Measurements from ENCODE around the gene CIZ1.
"Not testable (repeated sequence)": the region's sequence is repeated elsewhere in the genome, so short reads cannot be mapped to it uniquely, and the experiment has no call there.

CIZ1 gene

DNA sequence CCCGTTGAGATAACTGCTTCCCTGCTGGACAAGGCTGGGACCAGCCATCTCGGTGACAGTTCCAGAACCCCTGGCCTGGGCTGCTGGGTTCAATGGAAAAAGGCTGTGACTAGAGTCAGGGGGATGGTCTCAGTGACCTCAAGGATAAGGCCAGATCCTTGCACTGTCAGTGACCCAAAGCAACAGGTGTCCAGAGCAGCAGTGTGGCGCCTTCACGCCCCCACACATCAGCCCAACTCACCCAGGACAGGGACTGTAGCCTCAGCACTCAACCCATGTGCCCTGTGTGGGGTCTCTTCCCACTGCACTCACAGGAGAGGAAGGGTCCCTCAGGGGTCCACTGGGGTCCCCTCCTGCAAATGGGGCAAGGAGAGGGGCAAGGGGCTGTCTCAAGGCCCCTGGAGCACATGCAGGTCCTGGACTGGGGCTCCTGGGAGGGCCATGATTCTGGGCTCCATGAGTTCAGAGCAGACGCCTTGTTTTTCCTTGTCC, 42.8 kb downstream of the CIZ1 start:
- in situ Hi-C loops (cut with HindIII; ENCODE audit: low sequenced_read_pairs), result no loop called here

DNA sequence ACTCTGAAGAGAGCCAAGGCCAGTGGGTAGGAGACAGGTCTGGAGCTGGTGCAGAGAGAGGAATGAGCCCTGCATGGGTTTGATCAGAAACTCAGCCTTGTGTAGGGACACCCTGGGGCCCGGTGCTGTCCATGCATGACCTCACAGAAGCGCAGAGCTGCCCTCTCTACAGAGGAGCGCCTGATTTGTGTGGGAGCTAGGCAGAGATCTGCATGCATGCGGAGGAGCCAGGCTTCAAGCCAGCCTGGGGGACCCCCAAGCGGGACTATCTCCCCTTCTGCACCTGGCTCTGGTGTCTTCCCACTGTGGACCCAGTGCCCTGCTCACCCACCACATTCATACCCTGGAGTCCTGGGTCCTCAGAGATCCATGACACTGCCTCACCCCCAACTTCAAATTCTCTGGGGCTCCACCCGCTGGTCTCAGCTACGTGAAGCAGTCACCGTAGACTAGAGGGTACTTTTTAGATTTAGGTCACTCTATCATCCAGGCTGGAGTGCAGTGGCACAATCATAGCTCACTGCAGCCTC, 44.7 kb downstream of the CIZ1 start:
- in situ Hi-C loops (cut with HindIII; ENCODE audit: low sequenced_read_pairs), result no loop called here

DNA sequence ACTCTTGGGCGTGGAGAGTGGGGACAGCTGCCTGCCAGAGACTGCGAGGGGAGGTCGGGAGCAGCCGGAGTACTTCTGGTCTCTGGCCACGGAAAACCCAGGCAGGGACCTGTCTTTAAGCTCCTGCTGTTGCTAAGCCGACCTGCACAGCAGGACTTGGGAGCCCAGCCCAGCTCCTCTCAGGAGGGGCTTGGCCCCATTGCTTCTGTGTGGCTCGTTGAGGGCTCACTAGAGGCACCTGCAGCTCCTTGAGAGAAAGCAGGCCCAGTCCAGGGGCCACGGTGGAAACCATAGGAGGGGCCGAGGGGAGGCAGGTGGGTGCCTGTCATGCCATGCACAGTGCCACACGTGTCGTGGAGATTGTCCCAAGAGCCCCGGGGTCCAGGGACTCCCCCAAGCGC, 45.4 kb downstream of the CIZ1 start:
- in situ Hi-C loops (cut with HindIII; ENCODE audit: low sequenced_read_pairs), result no loop called here

DNA sequence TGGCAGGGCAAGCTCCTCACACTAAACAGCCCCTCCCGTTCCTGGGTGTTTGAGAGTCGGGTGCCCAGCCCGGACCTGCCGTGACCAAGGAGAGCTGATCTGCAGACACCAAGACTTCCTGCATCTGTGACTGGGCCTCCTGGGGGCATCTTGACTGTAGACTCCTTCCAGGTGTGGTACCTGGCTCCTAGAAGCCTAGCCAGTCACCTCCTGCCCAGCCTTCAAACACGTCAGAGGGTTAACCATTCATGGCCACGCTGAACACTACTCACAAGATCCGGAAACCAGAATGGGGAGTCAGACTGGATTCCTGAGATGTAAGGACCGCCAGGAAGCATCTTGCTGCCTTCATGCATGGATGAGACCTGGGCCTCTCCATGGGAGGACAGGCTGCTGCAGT, 45.8 kb downstream of the CIZ1 start:
- in situ Hi-C loops (cut with HindIII; ENCODE audit: low sequenced_read_pairs), result no loop called here

DNA sequence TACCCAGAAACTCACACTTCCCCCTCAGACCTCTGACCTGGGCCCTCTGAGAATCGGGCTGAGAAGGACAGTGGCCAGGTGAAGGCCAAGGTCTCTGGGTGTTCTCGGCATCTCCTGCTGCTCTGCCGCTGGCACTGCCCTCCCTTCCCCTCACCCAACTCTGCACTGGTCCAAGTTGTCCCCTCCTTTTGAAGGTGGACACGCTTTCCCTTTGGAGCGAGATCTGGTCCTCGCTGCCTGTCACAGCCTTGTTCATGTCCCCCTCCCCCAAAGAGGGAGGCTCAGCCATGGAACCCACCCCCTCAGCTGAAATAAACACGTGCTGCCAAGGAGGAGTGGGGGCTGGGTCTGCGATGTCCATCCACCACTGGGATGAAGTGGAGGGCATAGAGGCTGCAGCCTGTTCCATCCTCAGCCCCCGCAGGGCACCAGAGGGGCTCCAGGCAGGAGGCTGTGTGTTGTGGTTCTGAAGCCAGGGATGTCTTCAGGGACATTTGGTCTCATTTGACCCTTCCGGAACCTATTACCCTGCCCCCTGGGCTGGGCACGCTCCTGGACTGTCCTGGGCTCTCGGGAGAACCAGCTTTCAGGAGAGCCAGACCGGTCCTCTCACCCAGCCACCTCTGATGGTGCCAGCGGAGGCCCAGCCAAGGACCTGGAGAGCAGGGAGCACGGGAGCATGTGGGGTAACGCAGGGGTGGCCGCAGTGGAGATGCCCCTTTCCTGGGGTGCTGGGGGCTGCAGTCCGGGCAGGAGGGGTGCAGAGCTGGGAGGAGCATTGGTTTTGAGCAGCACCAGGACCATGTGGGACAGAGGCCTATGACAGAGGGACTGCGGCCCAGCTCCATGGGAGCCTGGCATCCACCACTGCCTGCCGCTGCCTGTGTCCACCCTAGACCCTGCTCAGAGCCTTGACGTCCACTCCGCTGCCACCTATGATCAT, 46.9 kb downstream of the CIZ1 start:
- in situ Hi-C loops (cut with HindIII; ENCODE audit: low sequenced_read_pairs), result no loop called here

DNA sequence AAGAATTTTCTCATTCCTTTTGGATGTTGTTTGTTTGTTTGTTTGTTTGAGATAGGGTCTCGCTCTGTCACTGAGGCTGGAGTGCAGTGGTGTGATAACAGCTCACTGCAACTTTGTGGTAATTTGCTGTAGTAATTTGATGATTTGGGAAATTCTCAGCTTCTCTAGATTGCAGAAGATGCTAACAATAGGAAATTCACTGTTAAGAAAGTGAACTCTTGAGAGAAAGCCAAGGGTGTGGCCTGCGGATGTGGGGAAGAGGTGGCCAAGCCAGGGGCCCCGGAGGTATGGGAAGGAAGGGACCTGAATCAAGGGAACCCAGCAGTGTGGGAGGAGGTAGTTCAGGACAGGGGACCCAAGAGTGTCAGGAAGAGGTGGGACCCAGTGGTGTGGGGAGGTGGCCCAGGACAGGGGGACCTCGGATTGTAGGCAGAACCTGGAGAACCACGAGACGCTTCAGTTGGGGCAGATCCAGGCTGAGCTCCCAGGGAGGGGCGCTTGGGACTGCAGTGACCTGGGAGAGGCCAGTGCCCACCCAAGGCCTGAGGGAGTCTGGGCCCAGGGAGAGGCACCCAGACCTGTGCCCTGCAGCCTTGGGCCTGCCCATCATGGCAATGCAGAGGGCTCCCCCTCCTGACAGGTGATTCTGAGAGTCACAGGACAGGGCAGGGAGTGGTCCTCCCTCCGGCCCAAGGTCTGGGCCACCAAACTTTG, 47.7 kb downstream of the CIZ1 start:
- in situ Hi-C loops (cut with HindIII; ENCODE audit: low sequenced_read_pairs), result no loop called here

DNA sequence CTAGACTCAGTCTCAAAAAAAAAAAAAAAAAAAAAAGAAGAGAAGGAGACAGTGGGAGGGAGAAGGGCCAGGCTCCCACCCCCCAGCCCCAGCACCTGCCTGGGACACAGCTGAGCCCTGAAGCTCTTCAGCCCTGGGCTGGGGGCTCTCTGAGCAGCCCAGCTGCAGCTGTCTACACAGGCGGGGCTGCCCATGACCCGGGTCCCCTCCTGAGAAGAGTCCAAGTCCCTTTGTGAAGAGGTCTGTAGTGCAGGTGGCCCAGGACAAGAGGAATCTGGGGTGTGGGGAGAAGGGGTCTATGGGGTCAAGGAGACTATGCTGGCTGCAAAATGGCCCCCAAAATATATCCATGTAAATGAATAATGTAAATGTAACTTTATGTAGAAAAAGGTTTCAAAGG, 48.8 kb downstream of the CIZ1 start:
- in situ Hi-C loops (cut with HindIII; ENCODE audit: low sequenced_read_pairs), result no loop called here

DNA sequence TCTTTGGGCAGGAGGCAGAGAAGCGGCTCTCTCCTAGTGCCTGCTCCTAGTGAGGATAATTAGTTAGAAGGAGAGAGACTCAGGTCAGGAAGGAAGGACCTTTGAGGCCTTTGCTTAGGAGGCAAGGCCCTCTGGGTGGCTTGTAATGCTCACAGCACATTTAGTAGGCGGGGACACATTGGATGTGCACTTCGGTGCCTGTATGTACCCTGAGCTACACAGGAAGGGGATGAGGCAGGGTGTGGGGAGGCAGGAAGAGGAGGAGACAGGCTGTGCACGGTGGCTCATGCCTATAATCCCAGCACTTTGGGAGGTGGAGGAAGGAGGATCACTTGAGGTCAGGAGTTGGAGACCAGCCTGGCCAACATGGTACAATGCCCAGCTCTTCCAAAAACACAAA, 49.3 kb downstream of the CIZ1 start:
- in situ Hi-C loops (cut with HindIII; ENCODE audit: low sequenced_read_pairs), result no loop called here

DNA sequence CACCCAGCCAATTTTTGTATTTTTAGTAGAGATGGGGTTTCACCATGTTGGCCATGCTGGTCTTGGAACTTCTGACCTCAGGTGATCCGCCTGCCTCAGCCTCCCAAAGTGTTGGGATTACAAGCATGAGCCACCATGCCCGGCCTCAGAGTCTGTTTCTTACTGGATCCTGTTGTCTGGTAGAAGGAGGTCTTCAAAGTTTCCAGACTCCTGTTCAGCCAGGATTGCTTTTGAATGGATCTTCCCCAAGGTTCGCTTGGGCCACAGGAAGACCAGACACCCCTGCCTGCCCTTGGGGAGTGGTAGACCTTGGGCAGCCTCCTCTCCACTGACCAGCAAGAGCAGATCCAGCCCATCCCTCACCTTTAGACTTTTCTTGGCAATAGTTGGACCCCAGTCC, 49.8 kb downstream of the CIZ1 start:
- in situ Hi-C loops (cut with HindIII; ENCODE audit: low sequenced_read_pairs), result no loop called here

DNA sequence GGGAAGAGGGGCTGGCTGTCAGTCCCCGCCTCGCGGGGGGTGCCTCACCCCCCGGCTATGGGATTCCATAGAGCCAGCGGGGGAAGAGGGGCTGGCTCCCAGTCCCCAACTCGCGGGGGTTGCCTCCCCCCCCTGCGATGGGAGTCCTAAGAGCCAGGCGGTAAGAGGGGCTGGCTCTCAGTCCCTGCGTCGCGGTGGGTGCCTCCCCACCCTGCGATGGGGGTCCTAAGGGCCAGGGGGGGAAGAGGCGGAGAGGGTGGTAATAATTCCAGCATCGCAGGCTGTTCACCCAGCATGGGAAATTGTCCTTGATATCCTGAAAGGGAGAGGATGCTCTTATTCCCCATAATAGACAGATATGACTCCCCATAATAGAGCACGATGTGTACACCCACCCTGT, 51.8 kb downstream of the CIZ1 start:
- in situ Hi-C loops (cut with HindIII; ENCODE audit: low sequenced_read_pairs), result no loop called here

DNA sequence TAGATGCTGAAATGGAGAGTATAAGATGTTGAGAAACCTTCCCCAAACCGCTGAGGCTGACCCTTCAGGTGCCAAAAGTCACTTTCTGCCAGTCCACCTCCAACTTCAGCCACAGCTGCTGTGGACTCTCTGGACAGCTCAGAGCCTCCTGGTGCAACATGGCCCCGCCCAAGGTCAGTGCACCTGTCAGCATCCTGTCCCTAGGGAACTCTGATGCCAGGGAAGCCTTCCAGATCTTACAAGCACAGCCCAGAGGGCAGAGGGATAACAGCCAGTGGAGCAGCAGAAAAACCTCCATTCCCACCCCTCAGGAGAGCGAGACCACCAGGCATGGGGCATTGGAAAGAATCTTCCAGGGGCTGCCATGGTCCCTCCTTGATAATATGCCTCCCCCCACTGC, 53.4 kb downstream of the CIZ1 start:
- in situ Hi-C loops (cut with HindIII; ENCODE audit: low sequenced_read_pairs), result no loop called here

DNA sequence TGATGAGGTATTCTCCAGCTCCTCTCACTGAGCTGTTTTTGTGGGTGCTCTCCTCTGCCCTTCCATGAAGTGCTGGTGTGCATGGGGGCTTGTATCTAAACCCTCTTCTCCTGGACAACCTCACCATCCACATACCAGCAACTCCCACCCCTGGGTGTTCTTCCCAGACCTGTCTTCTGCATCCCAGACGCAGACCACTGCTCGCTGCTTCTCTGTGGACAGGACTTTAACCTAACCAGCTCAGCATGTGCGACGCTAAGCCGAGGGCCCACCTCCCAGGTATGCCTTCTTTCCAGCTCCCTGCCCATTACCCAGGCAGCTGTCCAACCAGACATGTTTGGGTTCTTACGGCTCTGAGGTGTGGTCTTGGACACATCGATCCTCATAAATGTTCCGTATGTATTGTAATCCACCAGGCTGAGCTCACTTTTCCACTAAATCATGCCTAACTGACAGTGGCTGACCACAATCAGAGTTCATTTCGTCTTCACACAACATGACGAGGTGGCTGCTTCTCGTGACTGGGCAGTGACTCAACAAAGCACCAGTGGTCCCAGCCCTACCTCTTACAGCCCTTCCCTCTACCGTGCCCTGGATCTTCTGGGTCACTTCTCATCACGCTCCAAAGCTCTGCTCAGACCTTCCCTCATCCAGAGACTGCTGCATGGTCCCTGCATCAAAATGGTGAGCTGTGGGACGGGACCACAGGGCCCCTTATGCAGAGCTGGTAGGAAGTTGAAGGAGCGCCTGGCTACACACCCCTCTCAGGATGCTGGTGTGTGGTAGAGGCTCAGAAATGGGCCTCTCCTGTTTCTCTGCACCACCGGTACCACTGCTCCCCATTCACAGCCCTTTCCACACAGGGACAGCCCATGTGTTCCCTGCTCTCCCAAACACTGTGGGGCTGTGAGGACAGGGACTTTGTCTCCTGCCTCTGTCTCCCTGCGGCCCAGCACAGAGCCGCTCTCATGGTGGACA, 54.3 kb downstream of the CIZ1 start:
- in situ Hi-C loops (cut with HindIII; ENCODE audit: low sequenced_read_pairs), result no loop called here

DNA sequence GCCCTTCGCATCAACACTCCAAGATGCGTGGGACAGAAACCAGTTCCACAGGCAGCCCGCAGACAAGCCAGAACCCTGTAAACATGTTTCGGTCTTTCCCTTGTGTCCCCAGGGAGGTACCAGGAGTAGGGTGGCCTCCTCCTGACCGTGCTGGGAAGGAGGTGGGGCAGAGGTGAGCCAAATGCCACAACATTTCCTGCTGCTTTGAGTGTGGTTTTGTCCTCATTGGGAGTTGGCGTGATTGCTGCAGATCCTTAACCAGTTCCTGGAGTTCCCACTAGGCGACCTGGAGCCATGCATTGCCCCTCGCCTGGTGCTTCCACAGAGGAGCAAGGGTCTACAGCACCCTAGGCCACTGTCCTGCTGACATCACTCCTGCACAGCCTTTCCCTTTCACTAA, 55.8 kb downstream of the CIZ1 start:
- in situ Hi-C loops (cut with HindIII; ENCODE audit: low sequenced_read_pairs), result not testable (repeated sequence)

DNA sequence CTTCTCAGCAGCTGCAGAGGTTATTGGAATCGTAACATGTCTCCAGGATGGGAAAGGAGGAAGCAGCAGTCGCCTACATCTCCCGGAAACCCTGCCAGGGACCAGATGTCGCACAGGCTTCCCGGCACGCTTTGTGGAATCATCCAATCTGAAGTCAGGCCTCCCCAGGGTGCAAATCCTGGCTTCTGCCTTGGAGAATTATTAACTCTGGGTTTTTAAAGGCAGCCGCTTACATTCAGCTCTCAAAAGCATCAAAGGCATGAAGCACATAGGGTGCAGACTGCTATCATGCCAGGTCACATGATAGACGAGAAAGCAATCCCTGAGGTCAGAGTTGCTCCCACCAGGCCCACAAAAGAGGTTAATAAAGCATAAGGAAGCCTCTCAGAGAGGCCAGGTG, 59.2 kb downstream of the CIZ1 start:
- in situ Hi-C loops (cut with HindIII; ENCODE audit: low sequenced_read_pairs), result not testable (repeated sequence)

DNA sequence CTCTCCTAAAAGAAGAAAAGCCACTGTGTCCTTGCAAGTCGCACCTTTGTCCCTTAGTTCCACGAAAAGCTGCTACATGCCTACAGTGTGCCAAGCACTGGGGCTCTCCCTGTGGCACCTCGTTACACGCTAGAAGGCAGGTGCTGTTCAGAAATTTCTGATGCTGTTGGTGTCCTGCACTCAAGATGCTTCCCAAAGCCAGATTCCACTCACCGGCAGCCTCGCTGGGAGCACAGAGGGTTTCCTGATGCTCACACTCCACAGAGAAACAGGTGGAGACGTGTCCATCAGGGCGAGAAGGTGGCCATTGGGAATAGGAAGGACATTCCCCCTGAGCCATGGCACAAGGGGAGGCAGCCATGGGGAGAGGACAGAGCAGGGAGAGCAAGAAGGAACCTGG, 60.0 kb downstream of the CIZ1 start:
- in situ Hi-C loops (cut with HindIII; ENCODE audit: low sequenced_read_pairs), result not testable (repeated sequence)

DNA sequence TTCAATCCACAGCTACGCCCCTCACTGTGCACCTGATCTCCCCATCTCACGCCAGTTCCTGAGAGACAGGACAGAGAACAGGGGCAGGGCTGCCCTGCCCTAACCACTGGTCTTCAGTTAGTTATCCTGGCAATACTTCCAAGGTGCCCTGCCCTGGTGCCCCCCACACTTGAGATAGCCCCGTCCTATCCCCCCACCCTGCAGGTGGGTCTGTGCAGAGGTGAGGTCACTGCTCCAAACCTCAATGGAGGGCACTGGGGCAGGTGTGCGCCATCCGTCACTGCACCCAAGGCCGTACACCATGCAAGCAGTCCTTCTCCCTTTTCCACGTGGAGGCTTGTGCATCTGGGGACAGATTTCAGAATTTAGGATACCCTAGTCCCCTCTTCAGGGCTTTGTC, 60.7 kb downstream of the CIZ1 start:
- in situ Hi-C loops (cut with HindIII; ENCODE audit: low sequenced_read_pairs), result not testable (repeated sequence)

DNA sequence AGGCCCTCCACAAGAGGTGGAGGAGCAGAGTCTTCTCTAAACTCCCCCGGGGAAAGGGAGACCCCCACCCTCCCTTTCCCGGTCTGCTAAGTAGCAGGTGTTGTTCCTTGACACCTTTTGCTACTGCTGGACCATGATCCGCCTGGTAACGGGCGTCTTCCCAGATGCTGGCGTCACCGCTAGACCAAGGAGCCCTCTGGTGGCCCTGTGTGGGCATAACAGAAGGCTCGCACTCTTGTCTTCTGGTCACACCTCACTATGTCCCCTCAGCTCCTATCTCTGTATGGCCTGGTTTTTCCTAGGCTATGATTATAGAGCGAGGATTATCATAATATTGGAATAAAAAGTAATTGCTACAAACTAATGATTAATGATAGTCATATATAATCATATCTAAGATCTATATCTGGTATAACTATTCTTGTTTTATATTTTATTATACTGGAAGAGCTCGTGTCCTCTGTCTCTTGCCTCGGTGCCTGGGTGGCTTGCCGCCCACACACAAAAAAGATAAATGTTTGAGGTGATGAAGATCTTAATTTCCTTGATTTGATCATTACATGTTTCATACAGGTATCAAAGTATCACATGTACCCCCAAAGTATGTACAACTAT, 61.3 kb downstream of the CIZ1 start:
- in situ Hi-C loops (cut with HindIII; ENCODE audit: low sequenced_read_pairs), result not testable (repeated sequence)

DNA sequence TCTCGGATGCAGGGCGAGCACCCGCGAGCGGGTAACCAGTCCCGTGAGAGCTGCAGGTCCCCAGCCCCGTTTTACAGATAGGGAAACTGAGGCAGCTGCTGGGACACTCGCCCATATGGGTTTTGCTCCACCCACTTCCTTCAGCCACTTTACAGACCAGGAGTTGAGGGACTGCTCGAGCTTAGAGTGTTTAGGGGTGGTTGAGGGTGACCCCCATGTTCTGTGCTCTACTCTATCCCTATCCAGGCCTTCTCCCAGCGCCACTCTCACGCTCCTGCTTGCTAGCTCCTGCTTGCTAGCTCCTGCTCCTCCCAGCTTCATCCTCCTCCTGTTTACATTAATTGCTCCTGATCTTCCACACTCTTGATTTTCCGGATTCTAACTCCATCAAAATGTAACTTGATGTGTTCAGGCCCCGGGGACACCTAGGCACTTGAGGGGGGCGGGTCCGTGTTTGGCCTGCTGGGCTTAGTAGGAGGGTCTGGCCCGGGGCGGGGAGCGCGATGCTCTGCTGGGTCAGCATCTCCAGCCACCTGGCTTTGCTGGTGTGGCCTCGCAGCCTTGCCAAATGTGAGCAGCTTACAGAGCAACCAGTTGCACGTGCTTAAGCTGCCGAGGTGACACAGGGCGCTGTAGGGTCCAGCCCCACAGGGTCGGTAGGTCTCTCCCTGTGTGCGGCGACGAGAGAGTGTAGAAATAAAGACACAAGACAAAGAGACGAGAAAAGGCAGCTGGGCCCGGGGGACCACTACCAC, 62.4 kb downstream of the CIZ1 start:
- in situ Hi-C loops (cut with HindIII; ENCODE audit: low sequenced_read_pairs), result no loop called here

DNA sequence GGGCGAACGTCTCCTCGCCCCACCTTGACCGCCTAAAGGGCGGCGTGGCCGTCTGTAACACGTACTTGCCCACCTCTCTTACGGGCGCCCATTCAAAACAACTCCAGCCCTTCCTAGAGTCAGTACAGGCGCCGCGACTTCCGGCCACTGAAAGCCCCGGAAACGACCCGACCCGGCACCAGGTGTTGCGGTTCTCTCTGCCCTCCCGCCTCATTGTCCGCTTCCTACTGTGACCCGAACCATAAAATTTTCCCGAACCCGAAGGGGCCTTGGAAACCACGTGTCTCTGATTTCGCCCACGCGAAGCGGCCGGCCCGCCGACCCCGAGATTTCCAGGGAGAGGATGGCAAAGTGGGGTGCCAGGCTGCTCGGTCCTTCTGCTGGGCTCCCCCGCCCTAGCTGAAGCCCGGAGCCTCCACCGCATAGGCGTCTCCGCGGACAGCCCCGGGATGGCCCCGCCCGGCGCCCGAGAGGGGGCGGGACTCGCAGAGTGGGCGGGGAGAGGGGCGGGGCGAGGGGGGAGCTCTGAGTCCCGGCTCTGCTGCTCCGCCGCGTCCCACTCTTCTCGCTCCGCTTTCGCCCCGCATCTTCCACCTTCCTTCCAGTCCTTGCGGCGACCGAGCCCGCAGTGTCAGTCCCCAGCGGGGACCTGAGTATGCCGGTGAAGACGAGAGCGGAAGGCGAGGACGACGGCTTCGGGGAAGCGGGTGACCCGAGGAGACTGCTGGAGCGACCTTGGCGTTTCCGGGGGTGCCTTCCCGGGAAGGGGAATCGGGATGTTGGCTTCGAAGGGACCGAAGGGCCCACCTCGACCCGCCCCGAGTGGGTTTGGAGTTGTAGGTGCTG, 63.2 kb downstream of the CIZ1 start:
- in situ Hi-C loops (cut with HindIII; ENCODE audit: low sequenced_read_pairs), result no loop called here

Measured in DLD1 (cell line).